ENCODE results near the gene PAN3.

Gene PAN3

GRCh38 chr13:28229522-28230411 is 91.4 kb downstream of the PAN3 start:
- no peak for DNase-seq

DNA sequence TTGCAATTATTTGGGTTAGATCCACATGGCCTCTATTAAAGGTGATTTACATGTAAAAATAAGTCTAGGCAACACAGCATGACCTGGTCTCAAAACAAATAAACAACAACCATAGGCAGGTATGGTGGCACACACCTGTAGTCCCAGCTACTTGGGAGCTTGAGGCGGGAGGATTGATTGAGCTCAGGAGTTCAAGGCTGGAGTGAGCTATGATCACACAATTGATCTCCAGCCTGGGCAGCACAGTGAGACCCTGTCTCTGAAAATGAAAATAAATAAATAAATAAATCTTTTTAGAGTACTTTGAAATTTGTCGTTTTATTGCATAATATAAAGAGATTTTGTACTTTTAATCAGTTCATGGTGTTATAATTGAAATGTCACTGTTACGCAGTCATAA is 93.3 kb downstream of the PAN3 start:
- DNase-seq = no peak

DNA sequence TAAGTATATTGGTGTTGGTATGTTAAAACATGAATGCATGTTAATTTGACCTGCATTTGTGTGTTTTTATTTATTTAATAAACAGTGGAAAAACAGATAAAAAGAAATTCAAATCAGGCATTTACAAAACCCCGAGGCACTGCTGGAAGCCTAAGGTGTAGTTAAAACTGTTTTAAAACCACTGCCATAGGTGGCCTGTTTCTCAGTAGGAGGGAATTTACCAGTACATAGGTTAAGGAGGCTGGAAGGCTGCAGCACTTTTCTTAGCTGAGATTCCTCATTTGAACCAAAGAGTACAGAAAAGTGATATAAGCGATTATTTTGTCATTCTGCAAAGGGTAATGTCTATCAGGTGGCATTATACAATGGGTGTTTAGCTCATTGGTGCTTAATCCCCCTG is 99.6 kb downstream of the PAN3 start:
- DNase-seq = no peak

GRCh38 chr13:28239374-28239773 is 101.0 kb downstream of the PAN3 start:
- no peak for DNase-seq

- no peak for DNase-seq
These were observed 107.1 kb downstream of the PAN3 start for GRCh38 chr13:28245465-28245864.

DNA sequence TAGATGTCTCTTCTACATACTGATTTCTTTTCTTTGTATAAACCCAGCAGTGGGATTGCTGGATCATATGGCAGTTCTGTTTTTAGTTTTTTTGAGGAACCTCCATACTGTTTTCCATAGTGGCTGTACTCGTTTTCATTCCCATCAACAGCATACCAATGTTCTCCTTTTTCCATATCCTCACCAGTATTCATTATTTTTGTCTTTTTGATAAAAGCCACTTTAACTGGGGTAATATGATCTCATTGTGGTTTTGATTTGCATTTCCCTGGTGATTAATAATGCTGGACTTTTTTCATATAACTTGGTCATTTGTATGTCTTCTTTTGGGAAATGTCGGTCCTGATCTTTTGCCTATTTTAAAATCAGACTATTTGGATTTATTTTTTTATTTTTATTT is 108.5 kb downstream of the PAN3 start:
- DNase-seq = no peak

- DNase-seq = no peak
These were observed 109.7 kb downstream of the PAN3 start for GRCh38 chr13:28248080-28248479.

- DNase-seq = no peak
These were observed 112.2 kb downstream of the PAN3 start for GRCh38 chr13:28250542-28250941.

DNA sequence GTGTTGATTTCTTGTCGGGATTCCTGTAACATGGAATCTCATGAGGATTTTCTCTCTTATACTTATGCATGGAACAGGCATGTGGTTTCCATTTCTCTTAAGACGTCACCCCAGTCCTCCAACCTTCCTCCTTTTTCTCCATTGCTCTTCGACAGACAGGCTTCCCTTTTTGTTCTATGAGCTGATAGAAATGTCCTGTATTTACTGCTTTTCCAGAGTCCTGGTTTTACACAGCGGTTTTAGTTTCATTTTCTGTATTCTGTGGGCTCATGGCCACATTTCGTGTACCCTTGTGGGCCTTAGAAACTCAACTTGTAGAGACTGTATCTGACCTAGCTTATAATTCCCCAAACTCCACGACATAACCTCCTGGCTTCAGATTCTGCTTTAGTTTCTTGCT is 113.1 kb downstream of the PAN3 start:
- no peak for DNase-seq

DNA sequence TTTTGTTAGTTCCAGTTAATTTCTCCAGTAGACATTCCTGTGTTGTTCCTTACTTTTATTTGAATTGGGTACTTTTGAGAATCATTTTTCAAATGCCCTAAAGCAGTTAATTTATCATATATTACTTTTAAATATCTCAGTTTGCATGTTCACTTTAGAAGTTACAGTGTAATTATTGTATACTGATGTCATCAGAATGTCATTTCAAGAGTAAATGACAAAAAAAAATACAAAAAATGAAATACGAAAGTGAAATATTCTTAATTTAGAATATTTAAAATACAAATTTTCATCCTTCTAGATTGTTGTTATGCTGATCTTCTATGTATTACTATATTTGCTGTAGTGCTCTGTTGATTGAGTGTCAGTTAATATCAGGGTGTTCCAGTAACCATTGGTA is 114.2 kb downstream of the PAN3 start:
- DNase-seq = no peak

DNA sequence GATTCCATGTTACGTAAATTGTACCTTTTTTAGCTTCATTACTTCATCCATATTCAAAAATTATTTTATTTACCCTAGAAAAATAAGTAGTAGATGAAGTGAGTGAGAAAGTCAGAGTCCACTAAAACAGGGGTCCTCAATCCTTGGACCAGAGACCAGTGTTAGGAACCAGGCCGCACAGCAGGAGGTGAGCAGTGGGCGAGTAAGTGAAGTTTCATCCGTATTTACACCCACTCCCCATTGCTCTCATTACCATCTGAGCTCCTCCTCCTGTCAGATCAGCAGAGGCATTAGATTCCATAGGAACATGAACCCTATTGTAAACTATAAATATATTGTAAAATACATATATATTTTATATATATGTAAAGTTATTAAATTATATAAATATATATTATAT is 119.0 kb downstream of the PAN3 start:
- DNase-seq = no peak

- no peak for DNase-seq
These were observed 120.1 kb downstream of the PAN3 start for GRCh38 chr13:28258417-28258816.

GRCh38 chr13:28267497-28267896 is 129.2 kb downstream of the PAN3 start:
- no peak for DNase-seq

- no peak for DNase-seq
These were observed 130.5 kb downstream of the PAN3 start for GRCh38 chr13:28268800-28269223.

- DNase-seq = no peak
These were observed 132.9 kb downstream of the PAN3 start for GRCh38 chr13:28271056-28271840.

- DNase-seq = no peak
These were observed 135.6 kb downstream of the PAN3 start for GRCh38 chr13:28273919-28274318.

DNA sequence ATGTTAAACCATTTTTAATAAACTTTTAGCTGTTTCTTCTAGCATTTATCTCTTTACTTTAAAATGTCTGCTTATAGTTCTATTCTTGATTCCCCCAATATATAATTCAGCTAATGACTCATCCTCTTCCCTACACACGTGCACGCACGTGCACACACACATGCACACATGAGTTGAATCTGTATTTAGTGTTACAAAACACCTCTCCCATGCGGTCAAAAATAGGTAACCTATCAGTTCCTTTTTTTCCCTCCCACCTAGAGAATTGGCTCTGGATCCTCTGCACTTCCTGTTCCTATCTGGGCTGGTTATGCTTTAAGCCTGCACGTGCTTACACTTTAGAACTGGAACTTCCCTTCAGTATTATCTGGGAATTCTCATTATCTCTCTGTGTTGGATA is 144.1 kb downstream of the PAN3 start:
- no peak for DNase-seq

DNA sequence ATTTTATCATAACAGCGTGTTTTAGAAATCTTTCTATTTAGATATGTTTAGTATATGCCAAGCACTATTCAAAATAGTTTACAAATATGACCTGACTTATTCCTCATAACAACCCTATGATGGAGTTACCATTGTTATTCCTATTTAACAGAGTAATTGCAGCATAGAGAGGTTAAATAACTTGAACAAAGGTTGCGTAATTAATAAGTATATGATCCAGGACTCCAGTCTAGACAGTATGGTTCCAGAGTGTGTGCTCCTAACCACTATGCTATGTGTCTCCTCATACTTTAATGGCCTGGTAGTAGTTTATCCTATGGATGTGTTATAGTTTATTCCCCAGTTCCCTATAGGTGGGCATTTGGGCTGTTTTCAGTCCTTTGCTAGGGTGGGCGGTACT is 145.3 kb downstream of the PAN3 start:
- DNase-seq = no peak

GRCh38 chr13:28286263-28286662 is 147.9 kb downstream of the PAN3 start:
- DNase-seq = no peak

DNA sequence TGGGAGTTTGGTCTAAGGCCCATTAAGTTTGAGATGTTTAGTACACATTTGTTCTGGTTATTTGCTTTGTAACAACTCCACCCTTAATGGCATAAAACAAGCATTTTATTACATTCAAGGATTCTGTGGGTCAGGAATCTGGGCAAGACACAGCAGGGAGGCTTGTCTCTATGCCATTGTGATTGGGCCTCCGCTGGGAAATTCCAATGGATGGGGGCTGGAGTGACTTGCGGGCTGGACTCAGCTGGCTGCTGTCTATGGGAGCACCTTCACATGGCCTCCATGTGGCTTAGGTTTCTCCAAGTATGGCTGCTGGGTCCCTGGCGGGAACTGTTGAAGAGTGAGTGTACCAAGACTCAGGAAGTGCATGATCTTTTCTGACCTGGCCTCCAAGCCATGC is 159.0 kb downstream of the PAN3 start:
- DNase-seq = no peak

DNA sequence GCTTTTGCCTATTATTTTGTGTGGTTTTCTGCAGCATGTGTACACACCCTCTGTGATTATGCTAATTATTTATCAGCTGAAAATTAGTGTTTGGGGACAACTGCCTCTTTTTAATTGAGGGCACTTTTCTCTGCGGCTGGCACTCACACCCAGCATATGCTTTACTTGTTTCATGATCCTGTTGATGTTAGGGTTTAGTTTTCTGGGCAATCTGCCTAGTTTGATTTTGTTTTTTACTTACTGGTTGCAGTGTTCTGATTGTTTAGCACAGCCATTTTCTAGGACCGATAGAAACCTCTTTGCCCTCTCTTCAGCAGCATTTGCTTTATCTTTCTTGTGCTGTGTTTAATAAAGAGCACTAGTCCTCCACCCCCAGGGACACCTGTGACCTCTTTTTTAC is 161.6 kb downstream of the PAN3 start:
- DNase-seq = no peak

DNA sequence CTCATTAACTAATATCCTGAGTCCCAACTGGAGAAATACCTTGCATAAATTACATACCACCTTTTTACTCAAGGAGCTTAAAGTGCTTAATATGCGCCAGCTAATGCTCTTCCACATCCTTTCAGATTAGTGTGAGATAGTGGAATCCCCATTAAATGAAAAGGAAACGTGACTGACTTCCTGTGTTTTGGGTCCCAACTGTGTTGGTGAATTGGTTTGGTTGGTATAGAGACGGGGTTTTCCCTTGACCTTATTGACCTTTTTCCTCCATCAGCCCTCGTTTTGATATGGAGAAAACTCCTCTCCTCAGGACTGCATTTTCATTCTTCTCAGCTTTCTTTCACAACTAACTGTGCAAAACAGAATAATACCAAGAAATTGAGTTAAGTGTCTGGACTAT is 163.5 kb downstream of the PAN3 start:
- DNase-seq = no peak

- no peak for DNase-seq
These were observed 168.0 kb downstream of the PAN3 start for GRCh38 chr13:28306325-28306724.

- DNase-seq = no peak
These were observed 175.2 kb downstream of the PAN3 start for GRCh38 chr13:28313579-28313978.
